GM18511 (cell line): ENCODE measurements around the gene FAM120AOS.
"Not testable (repeated sequence)": the region's sequence is repeated elsewhere in the genome, so short reads cannot be mapped to it uniquely, and the experiment has no call there.

Source experiments
- ATAC-seq: cut with Tn5 transposase; IDR thresholded peaks from one replicate; pipeline ENCODE4 v1.9.1; 2021; ENCODE audit warnings: mild to moderate bottlenecking, moderate library complexity; ENCODE audit not compliant: unreplicated experiment

FAM120AOS gene

DNA sequence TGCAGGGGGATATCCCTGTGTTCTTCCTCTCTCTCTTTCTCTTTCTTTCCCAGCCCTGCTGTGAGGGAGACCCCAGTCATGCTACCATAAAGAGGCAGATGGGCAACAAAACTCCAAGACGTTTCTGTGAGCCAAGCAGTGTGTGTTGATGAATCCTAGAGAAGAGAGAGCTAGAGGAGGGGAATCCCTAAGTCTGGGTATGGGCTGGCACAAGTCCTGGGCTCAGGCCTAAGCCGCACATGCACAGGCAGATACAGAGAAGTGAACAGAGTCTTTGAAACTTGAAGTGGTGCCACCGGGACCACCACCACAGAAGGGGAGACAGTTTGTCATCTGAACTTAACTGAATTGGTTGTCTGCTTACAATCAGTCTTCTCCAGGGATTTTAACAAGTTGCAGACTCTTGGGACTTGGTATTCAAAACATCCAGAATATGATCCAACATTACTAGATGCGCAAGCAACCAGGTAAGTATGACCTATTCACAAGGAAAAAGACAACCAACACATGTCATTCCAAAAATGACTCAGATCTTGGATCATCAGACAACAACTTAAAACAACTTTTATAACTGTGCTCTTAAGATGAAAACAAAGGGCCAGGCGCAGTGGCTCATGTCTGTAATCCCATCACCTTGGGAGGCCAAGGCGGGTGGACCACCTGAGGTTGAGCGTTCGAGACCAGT, 12.3 kb downstream of the FAM120AOS start:
- ATAC-seq: no peak

DNA sequence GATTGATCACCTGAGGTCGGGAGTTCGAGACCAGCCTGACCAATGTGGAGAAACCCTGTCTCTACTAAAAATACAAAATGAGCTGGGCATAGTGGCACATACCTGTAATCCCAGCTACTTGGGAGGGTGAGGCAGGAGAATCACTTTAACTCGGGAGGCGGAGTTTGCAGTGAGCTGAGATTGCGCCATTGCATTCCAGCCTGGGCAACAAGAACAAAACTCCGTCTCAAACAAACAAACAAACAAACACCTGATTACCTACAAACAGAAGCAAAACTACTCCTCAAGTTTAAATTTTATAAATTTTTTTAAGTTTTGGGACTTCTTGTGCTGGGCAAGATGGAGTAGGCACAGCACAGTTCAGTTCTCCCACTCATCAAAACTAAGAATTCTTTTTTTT, 14.1 kb downstream of the FAM120AOS start:
- not testable (repeated sequence) for ATAC-seq

DNA sequence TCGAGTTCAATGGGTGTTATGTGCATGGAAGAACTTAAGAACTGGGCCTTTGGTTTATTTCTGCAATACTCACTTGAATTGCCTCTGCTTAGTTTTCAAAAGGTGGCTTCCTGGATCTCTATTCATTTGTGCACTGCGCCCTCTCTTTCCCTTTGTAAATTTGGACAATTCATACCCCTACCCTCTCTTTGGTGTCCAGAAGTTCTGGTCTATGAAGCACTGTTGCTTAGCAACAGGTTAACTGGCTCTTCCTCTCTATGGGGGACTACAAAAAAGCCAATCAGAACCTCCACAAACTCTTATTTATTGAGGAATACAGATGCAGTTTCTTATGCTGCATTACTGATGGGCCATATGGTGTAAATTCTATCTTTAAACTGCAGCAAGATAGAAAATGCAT, 15.4 kb downstream of the FAM120AOS start:
- ATAC-seq: no peak

DNA sequence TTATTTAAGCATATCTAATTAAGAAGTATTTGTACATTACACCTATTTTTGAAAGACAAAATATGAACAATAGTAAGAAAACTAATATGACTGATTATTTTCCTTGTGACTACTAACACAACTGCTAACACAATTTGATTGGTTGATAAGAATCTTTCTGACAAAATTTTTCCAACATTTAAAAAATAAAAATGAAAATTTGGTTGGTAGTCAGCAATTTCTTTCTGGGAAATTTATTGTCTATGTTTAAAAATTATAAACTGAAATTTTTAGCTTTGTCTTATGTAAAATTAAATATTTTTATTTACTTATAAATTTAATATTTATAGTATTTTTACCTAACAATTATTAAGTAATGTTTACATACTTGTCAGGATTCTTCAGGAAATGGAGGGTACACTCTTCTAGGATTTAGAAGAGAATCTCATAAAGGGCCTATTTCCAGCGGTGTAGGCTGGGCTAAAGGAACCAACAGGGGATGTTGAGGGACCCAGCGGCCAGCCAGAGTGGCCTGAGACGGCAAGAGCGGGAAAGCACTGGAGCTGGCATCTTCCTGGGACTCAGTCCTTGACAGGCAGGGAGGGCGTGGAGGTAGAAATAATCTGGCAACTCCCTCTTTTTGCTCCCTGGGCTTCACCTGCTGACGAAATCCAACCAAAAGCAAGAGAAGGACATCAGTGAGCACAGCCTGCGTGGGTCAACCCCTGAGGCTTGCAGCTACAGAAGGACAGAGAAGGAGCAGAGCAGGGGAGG, 16.6 kb downstream of the FAM120AOS start:
- no peak for ATAC-seq

DNA sequence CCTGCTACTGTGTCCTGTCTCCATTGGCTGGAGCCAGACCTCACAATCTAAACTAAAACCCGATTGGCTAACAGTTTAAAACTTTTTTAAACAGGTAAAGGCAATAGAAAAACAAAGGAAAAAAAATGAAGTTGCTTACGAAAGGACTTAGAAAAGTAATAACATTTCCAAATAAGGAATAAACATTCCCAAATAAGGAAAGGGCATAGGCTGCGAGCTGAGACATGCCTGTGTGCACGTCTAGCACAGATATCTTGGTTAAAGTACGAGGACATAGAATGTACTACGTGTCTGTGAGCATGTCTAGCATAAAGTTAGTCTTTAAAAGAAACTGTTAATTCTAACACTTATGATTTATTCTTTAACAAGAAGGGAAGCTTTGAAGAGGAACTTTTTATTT, 17.2 kb downstream of the FAM120AOS start:
- ATAC-seq: no peak

DNA sequence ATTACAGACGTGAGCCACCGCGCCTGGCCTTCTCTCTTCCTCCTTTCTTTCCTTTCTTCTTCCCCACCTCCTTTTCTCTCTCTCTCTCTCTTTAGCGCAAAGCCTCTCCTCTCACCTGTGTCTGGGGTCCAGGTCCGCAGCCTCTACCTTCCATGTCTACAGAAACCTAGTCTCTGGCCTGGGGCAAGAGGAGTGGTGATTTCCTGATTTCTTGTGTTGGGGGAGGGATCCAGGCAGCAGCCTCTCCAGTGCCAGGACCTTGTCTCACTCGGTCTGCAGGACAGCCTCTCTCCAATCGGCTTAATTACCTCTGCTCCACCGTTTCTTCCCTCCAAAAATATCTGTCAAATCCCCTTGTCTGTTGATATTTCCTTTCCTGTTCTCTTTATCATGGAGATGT, 18.0 kb downstream of the FAM120AOS start:
- no peak for ATAC-seq

DNA sequence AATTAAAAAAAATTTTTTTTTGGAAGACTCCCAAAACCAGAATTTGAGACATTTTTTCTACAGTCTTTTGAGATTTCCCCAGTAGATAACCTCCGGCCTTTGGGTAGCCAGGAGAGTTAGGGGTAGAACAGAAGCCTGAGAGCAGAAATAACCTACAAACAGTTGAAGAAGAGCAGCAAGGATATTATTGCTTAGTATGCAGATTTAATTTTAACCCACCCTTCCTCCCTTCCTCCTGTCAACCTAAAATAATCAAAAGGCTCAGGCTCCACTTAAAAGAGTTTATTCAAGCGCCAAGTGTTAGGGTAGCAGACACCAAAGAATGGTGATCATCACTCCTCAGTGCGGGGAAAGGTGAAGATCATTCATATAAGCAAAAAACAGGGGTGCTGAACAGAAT, 19.3 kb downstream of the FAM120AOS start:
- no peak for ATAC-seq

DNA sequence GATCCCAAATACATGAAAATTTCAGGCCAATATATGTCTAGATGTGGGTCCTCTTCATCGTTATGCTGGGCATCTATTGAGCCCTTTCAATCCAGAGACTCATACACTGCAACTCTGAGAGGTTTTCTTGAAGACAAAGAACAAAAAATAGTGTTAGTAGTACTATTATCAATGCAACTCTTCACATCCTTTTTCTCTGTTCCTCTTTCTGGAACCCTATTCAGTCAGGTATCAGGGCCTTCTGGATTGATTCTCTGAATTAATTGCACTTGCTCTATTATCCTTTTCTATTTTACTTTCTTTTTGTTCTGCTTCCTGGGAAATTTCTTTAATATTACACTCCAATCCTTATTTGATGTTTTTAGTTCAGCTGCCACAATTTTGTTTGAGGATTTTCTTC, 20.4 kb downstream of the FAM120AOS start:
- no peak for ATAC-seq

DNA sequence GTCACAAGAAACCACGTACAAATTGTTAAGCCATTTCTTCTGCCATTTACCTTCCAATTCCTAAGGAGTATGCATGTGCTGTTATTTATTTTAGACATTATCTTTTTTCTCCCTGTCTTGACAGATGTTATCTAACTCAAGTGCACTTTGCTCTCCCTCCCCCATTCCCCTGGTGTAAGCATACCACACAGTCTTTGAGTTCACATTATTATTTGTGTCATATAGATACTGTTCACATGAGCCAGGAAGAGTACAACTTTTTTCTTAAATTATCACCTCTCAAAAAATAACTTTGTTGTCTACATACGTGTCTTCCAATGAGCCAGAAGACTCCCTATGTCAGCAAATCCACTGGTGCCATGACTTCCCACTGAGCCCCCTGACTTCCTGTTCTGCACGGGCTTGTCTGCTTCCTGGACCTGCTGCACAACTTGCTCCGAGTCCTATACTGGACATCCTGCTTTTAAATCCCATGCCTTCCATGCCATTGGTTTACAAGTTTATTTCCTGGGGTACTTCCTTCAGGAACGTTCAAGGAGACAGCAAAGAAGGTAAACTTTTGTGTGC, 21.8 kb downstream of the FAM120AOS start:
- no peak for ATAC-seq

DNA sequence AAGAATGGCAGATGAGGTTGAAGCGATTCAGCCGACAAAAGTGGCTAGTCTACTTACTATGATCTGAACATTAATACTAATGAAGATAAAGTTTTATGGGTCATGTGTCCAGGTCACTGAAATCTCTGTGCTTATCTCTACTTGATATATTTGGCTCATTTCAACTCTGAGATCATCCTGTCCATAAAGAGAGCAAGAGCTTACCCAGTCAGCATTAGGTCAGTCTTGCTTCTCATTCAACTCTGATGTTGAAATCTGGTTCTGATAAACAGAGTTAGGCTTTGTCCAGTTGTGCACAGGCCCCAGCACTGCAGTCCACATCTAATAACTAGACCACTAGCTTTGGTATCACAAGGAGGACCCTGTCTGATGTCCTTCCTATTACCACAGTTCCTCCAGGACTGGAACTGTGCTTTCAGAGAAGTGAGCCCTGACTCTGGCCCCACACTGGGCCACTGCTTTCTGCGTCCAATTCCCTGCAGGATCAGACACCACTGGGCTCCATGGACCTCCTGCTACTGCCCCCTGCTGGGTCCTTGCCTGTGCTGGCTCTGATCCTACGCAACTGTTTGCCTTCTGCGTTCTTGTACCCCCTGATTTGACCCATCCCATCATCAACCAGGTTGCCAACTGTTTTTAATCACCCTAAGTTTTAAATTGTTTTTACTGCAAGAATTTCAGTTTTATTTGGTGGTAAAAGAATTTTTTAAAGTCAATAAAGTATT, 25.6 kb downstream of the FAM120AOS start:
- no peak for ATAC-seq

DNA sequence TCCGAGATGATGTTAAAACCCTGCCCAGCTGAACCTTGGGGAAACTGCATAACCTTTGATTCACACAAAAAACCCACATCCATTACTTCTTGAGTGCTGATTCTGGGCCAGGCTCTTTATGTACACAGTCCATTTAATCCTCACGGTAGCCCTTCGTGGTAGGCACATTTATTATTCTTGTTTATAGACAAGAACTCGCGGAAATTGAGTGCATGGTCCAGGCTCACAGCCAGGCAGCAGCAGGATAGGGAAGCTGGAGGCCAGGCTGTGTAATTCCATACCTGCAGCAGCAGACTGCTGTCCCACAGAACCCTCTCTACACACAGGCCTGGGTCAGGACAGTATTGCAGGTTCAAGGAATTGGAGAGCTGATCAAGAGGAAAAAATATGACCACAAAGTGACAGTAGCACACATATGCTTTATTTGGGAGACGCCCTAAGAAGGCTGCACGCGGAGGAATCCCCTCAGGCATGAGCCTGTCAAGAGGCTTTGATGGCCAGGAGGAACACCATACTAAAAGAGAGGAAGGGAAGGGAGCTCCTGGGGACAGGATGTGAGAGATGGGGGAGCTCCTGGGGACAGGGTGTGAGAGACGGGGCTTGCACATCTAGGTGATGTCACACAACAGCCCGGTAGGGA, 30.3 kb downstream of the FAM120AOS start:
- ATAC-seq: no peak

DNA sequence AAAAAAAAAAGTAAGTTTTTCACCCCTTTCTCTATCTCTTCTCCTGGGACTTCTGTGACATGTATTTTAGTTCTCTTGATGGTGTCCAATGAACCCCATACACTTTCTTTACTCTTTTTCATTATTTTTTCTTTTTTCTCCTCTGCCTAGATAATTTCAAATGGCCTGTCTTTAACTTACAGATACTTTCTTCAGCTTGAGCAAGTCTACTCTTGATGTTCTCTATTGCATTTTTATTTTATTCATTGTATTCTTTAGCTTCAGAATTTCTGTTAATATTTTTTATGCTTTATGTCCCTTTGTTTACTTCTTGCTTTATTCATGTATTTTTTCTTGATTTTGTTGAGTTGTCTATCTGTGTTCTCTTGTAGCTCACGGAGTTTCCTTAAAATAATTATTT, 34.4 kb downstream of the FAM120AOS start:
- ATAC-seq: no peak

DNA sequence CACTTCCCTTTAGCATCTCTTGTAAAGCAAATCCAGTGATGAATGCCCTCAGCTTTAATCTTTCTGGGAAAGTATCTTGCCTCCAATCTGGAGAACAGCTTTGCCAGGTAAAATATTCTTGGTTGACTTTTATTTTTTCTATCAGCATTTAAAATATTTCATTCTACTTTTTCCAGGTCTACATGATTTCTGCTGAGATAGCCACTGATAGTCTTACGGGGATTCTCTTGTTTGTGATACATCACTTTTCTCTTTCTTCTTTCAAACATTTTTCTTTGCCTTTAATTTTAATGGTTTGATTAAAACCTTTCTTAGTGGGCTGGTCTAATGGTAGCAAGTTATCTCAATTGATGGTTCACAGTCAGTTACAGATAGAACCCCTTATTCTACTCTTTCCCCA, 35.8 kb downstream of the FAM120AOS start:
- no peak for ATAC-seq

DNA sequence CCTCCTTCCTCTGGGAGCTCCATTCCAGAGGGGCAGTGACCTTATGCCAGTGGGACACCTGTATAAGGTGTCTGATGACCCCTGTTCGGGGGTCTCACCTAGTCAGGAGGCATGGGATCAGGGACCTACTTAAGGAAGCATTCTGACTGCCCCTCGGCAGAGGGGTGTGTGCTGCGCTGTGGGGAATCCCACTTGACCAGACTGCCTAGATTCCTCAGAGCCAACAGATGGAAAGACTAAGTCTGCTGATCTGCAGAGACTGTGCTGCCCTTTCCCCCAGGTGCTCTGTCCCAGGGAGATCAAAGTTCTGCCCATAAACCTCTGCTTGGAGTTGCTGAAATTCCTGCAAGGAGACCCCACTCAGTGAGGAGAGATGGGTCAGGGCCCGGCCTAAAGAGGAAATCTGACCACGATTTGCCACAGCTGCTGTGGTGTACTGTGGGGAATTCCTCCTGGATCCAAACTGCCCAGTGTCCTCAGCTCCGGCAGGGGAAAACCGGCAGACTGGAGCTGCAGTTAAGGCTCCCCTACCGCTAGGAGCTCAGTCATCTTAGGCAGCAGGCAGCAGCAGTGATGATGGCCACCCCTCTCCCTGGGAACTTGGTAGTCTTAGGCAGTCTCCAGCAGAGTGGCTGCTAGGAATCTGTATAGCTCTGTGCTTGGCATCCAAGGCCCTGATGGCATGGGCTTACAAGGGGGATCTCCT, 36.7 kb downstream of the FAM120AOS start:
- ATAC-seq: no peak

DNA sequence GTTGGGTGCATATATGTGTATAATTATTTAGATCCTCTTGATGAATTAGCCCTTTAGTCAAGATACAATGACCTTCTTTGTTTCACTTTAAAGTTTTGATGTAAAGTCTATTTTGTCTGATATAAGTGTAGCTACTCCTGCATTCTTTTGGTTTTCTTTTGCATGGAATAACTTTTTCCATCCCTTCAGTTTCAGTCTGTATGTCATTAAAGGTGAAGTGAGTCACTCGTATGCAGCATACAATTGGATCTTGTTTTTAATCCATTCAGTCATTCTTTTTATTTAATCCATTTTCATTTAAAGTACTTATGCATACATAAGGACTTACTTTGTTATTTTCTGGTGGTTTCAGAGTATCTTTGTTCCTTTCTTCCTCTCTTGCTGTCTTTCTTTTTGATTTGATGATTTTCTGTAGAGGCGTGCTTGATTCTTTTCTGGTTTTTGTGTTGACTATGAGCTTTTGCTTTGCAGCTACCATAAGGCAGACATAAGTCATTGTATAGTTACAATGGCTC, 38.1 kb downstream of the FAM120AOS start:
- ATAC-seq: no peak

DNA sequence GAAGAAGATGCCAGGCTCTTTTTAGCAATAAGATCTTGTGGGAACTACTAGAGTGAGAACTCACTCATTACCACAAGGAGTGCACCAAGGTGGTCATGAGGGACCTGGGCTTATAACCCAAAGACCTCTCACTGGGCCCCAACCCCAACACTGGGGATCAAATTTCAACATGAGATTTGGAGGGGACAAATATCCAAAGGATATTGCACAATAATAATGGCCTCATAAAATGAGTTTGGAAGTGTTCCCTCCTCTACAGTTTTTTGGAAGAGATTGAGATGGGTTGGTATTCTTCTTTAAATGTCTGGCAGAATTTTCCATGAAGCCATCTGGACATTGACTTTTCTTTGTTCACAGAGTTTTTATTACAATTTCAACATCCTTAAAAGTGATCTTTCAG, 39.9 kb downstream of the FAM120AOS start:
- no peak for ATAC-seq

DNA sequence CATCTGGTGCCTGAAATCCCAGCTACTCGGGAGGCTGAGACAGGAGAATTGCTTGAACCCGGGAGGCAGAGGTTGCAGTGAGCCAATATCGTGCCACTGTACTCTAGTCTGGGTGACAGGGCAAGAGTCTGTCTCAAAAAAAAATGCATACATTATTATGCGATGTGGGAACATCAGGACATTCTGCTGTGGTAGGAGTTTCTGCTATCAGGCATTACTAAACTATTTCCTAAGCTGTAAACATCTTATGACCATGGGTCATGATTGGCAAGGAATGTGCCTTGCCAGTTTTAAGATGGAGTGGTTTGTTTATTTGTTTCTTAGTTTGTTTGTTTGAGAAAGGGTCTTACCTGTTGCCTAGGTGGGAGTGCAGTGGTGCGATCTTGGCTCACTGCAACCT, 47.0 kb downstream of the FAM120AOS start:
- ATAC-seq: no peak

DNA sequence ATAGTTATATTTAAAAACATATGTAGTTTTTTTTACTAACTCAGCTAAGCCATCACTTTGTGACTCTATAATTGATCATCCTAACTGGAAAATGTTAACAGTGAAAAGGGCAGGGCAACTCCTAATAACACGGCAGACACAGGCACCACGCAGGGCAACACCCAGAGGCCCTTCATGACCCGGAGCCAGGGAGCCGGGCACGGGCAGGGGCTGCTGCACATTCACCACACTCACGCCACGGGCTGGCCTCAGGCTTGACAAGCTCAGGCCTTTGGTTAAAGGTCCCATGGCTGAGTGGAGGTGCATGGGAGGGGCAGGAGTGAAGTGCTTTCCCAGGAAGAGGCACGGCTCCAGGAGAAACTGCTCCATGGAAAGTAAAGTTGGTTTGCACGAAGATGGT, 54.9 kb downstream of the FAM120AOS start:
- ATAC-seq: no peak

DNA sequence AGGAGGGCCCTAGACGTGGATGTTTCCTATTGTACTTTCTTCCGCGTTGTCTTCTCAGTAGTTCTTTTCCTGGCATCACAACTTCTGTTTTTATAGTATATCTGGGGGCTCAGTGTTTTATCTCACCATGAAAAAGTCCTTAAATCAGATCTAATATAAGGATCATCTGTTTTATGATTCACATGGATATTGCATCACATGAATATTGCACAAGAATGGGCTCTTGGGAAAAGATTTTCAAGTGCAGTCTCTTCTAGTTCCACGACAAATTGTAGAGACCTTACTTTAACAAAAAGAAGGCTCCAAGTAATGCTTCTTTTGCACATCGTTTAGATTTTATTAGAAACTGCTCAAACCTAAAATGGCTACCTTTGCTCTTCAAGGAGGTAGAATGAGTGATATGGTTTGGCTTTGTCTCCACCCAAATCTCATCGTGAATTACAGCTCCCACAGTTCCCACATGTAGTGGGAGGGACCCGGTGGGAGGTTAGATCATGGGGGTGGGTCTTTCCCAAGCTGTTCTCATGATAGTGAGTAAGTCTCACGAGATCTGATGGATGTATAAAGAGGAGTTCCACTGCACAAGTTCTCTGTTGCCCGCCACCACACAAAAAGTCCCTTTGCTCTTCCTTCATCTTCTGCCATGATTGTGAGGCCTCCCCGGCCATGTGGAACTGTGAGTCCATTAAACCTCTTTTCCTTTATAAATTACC, 55.6 kb downstream of the FAM120AOS start:
- no peak for ATAC-seq
